ENCODE results near the gene DCUN1D3.
"Not testable (repeated sequence)": the region's sequence is repeated elsewhere in the genome, so short reads cannot be mapped to it uniquely, and the experiment has no call there.

DCUN1D3 gene

GRCh38 chr16:20814784-20815183 lies 85.4 kb downstream of the DCUN1D3 start:
- TF ChIP-seq CTCF (conservative IDR thresholded peaks at IDR 0.05; ENCODE audit: low read depth): no peak
- no peak for DNase-seq (ENCODE audit: low spot score)
- CTCF ChIA-PET: interaction anchor here (0.6 kb wide), 1 partner anchor 371 kb away, joined by 5 read pairs; no protein-coding TSS in a partner anchor

GRCh38 chr16:20812510-20812909 lies 87.6 kb downstream of the DCUN1D3 start:
- POLR2A ChIA-PET (ENCODE audit: low non-redundant PET): no interaction called here
- H3K27ac ChIP-seq: no peak overlapping the region
- TF ChIP-seq CTCF (conservative IDR thresholded peaks at IDR 0.05; ENCODE audit: low read depth): no peak
- DNase-seq (ENCODE audit: low spot score): no peak
- CTCF ChIA-PET: interaction anchor here (0.6 kb wide), 1 partner anchor 21 kb away, joined by 4 read pairs; no protein-coding TSS in a partner anchor

More at GRCh38 chr16:20814784-20815183, 85.4 kb downstream of the DCUN1D3 start:
- POLR2A ChIA-PET (ENCODE audit: low non-redundant PET): no interaction called here
- no peak overlapping the region for H3K27ac ChIP-seq

GRCh38 chr16:20811889-20812439 lies 88.2 kb downstream of the DCUN1D3 start:
- DNase-seq (ENCODE audit: low spot score): no peak
- ChIA-PET POLR2A (ENCODE audit: low non-redundant PET) (no interaction called here), CTCF (interaction anchor here (0.6 kb wide), 1 partner anchor 20 kb away, joined by 4 read pairs; no protein-coding TSS in a partner anchor)
- TF ChIP-seq CTCF (conservative IDR thresholded peaks at IDR 0.05; ENCODE audit: low read depth): no peak
- no peak overlapping the region for H3K27ac ChIP-seq

DNA sequence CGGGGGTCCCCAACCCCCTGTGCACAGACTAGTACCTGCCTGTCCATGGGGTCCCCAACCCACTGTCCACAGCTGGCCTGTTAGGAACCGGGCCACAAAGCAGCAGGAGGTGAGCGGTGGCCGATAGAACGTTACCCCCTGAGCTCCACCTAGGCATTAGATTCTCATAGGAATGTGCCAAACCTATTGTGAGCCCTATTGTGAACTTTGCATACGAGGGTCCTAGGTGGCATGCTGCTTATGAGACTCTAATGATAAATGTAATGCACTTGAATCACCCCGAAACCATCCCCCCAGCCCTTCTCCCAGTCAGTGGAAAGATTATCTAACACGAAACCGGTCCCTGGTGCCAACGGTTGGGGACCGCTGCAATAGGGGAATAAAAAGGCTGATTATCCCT lies 92.3 kb downstream of the DCUN1D3 start:
- H3K27ac ChIP-seq: peak overlapping the region; percentile 98
- POLR2A ChIA-PET (ENCODE audit: low non-redundant PET): no interaction called here
- no peak for TF ChIP-seq CTCF (conservative IDR thresholded peaks at IDR 0.05; ENCODE audit: low read depth)
- CTCF ChIA-PET: no interaction called here
- no peak for DNase-seq (ENCODE audit: low spot score)

GRCh38 chr16:20806168-20807050 lies 93.7 kb downstream of the DCUN1D3 start, which contains the start of the genes ERI2 and REXO5:
Gene ERI2 (minus strand): TSS chr16:20806472. CDS start chr16:20806430, 42 bp downstream.
Gene REXO5 (plus strand): TSS chr16:20806527. CDS start chr16:20806954, 427 bp downstream.
- peak within 1 kb of the TSS; percentile 98 for H3K27ac ChIP-seq
- TF ChIP-seq CTCF (conservative IDR thresholded peaks at IDR 0.05; ENCODE audit: low read depth): peak; percentile 55
- CTCF ChIA-PET: interaction anchor here (0.6 to 1.2 kb wide), 6 partner anchors 9 to 1271 kb away, joined by 3 to 6 read pairs (median 4); partner anchors contain the start of genes DCUN1D3 and LYRM1
- DNase-seq (ENCODE audit: low spot score): peak; percentile 90
- POLR2A ChIA-PET (ENCODE audit: low non-redundant PET): interaction anchor here (0.6 to 0.7 kb wide), 3 partner anchors 19 to 282 kb away, joined by 4 to 13 read pairs (median 9); no protein-coding TSS in a partner anchor

DNA sequence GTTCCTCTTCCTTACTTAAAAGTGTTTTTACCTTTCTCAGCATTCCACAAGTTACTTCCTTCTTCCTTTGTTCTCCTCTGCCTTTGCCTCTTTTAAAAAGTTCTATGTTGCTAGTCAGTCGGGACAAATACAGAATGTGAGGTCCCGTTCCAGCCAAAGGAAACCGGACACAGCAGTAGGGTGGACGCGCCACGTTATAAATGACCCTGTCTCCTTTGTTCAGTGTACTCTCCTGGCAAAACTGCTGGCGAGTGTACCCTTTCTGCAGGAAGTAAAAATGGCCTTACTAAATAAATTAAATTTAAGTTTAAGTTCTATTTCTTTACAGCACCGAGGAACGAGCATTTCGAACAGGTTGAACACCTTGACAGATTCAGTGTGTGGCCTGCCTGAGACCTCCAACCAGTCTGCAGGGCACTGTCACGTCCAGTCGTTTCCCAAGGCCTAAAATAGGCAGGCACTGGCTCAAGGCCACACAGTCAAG lies 94.4 kb downstream of the DCUN1D3 start:
- ChIA-PET CTCF (interaction anchor here (0.7 to 1.2 kb wide), 2 partner anchors 244 to 495 kb away, joined by 3 read pairs; no protein-coding TSS in a partner anchor), POLR2A (ENCODE audit: low non-redundant PET) (interaction anchor here (0.7 to 1.2 kb wide), 2 partner anchors 41 to 339 kb away, joined by 3 to 5 read pairs; no protein-coding TSS in a partner anchor)
- not testable (repeated sequence) for DNase-seq (ENCODE audit: low spot score)
- peak overlapping the region; percentile 98 for H3K27ac ChIP-seq

Measured in RWPE1 (cell line).